Caco-2 (cell line): Measurements from ENCODE around the gene DRD2. TPM values are rescaled to one million over a fixed set of nuclear protein-coding genes. Genes with fewer than 3 reads are reported as not detected.

Experiments
- BruUV-seq: library from RNA; stranded (reverse); fragments of 400-500 nt; replicated peaks from 2 replicates; lab custom pipeline; 2021; lab: Mats Ljungman, UMichigan
- CTCF ChIA-PET: fragments of 300-600 bp; sonication (Branson Sonifier 250); formaldehyde crosslinking; loops from one replicate; lab custom pipeline; 2022; ENCODE audit warnings: antibody characterized with exemption; lab: Charles Lee
- POLR2A ChIA-PET: fragments of 300-600 bp; sonication (Branson Sonifier 250); formaldehyde crosslinking; loops from one replicate; lab custom pipeline; 2022; ENCODE audit warnings: antibody characterized with exemption; lab: Charles Lee
- DNase-seq, 2 experiments: peaks; one replicate each; pipeline versions ENCODE4 v3.0.0 to v3.0.0-alpha.2; 2020 to 2022
- H3K27me3 ChIP-seq: replicated peaks from 2 replicates; pipeline ENCODE4 v1.6.0; 2011; ENCODE audit warnings: low read length; ENCODE audit not compliant: control insufficient read depth, insufficient read depth
- H3K36me3 ChIP-seq: 2 replicates; pipeline ENCODE4 v1.5.1; 2011; ENCODE audit warnings: low read length; ENCODE audit not compliant: control insufficient read depth, insufficient read depth
- H3K4me1 ChIP-seq: fragments of 250-450 bp; sonication (Bioruptor Pico); 2 replicates; pipeline ENCODE4 v1.5.1; 2020; ENCODE audit warnings: mild to moderate bottlenecking
- H3K4me3 ChIP-seq: 2 replicates; pipeline ENCODE4 v1.5.1; 2011; ENCODE audit warnings: low read depth, mild to moderate bottlenecking, control low read depth, low read length
- H3K9me3 ChIP-seq: fragments of 250-450 bp; sonication (Bioruptor Pico); 2 replicates; pipeline ENCODE4 v1.5.1; 2020; ENCODE audit warnings: mild to moderate bottlenecking, moderate library complexity
- H3K27ac Mint-ChIP-seq: one replicate; pipeline ENCODE4 v1.8.0; 2022; ENCODE audit warnings: mixed read lengths; ENCODE audit not compliant: unreplicated experiment
- H3K27me3 Mint-ChIP-seq: one replicate; pipeline ENCODE4 v1.8.0; 2022; ENCODE audit warnings: mixed read lengths; ENCODE audit not compliant: insufficient read depth, unreplicated experiment
- H3K36me3 Mint-ChIP-seq: one replicate; pipeline ENCODE4 v1.8.0; 2022; ENCODE audit warnings: mild to moderate bottlenecking, mixed read lengths; ENCODE audit not compliant: insufficient read depth, unreplicated experiment
- H3K4me1 Mint-ChIP-seq: one replicate; pipeline ENCODE4 v1.8.0; 2022; ENCODE audit warnings: low read depth, mixed read lengths; ENCODE audit not compliant: unreplicated experiment
- H3K4me3 Mint-ChIP-seq: one replicate; pipeline ENCODE4 v1.8.0; 2022; ENCODE audit warnings: mild to moderate bottlenecking, moderate library complexity, mixed read lengths; ENCODE audit not compliant: unreplicated experiment
- H3K9me3 Mint-ChIP-seq: one replicate; pipeline ENCODE4 v1.8.0; 2022; ENCODE audit warnings: mixed read lengths; ENCODE audit not compliant: unreplicated experiment
- intact Hi-C: fragments of 100-400 bp; cut with micrococcal nuclease; formaldehyde crosslinking; loops from one replicate; pipeline ENCODE4 v1.10.0; 2022; ENCODE audit not compliant: unreplicated experiment
- total RNA-seq: library from RNA; stranded (reverse); gene quantifications from 2 replicates; pipeline ENCODE4 v1.2.3, GENCODE V29; 2022
- TF ChIP-seq, protein P1 (sequence below), 2 experiments: fragments of 200-600 bp in 1 of 2; IDR thresholded peaks; 1 replicate in 1 of 2; 2 replicates in 1 of 2; pipeline versions ENCODE4 v1.5.1 to v1.8.0; 2011 to 2022; ENCODE audit warnings: antibody characterized with exemption in 1 of 2, control low read depth in 1 of 2, inconsistent platforms in 1 of 2, low read depth in 1 of 2, low read length in 1 of 2, mild to moderate bottlenecking in 1 of 2, moderate library complexity in 1 of 2; ENCODE audit not compliant: insufficient read depth in 1 of 2, severe bottlenecking in 1 of 2, unreplicated experiment in 1 of 2

The DRD2 gene
- total RNA-seq, 1 experiment from 2014 or later = 13.9 TPM

DNA sequence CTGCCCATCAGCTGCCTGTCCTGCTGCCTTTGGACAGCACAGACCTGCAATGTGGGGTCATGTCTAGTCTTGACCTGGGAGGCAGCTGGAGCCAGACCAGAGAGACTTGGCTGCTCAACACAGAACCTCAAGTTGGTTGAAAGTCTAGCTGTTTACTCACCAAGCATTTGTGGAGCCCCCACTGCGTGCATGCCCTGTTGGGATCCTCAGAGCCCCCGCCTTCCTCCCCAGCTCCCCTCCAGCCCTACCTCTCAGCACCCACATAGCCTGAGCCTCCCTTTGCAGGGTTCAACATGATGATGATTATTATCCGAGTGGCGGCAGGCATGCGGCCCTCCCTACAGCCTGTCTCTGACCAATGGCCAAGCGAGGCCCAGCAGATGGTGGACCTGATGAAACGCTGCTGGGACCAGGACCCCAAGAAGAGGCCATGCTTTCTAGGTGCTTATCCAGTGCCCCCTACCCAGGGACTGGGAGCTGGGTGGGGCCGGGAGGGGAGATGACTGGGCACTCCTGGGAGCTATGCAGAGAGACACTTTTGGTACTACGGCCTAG is 79.3 kb downstream of the DRD2 start:
- H3K27me3 ChIP-seq = no peaks in the 10 kb centered on the region; the same call in 1 of the 2 replicates
- BruUV-seq = no TSS peak

GRCh38 chr11:113394919-113395318 is 80.3 kb downstream of the DRD2 start:
- ChIA-PET POLR2A (no interaction called here), CTCF (no interaction called here)
- no peak for DNase-seq
- Mint-ChIP-seq H3K4me1 (no peaks in the 10 kb centered on the region), H3K9me3 (no peaks in the 10 kb centered on the region), H3K27me3 (no peaks in the 10 kb centered on the region), H3K4me3 (no peak overlapping the region), H3K36me3 (no peaks in the 10 kb centered on the region), H3K27ac (no peak overlapping the region)
- BruUV-seq = no TSS peak
- no peaks in the 10 kb centered on the region; the same call in 1 of the 2 replicates for H3K27me3 ChIP-seq
- no peaks in the 10 kb centered on the region for H3K9me3 ChIP-seq
- TF ChIP-seq, protein P1, sequence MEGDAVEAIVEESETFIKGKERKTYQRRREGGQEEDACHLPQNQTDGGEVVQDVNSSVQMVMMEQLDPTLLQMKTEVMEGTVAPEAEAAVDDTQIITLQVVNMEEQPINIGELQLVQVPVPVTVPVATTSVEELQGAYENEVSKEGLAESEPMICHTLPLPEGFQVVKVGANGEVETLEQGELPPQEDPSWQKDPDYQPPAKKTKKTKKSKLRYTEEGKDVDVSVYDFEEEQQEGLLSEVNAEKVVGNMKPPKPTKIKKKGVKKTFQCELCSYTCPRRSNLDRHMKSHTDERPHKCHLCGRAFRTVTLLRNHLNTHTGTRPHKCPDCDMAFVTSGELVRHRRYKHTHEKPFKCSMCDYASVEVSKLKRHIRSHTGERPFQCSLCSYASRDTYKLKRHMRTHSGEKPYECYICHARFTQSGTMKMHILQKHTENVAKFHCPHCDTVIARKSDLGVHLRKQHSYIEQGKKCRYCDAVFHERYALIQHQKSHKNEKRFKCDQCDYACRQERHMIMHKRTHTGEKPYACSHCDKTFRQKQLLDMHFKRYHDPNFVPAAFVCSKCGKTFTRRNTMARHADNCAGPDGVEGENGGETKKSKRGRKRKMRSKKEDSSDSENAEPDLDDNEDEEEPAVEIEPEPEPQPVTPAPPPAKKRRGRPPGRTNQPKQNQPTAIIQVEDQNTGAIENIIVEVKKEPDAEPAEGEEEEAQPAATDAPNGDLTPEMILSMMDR (IDR thresholded peaks at IDR 0.05; ENCODE audit: insufficient read depth in 1 of 2, low read depth in 1 of 2, low read length in 1 of 2, severe bottlenecking in 1 of 2, unreplicated experiment in 1 of 2) = no peak
- no peaks in the 10 kb centered on the region for H3K36me3 ChIP-seq
- H3K4me3 ChIP-seq = no peak overlapping the region
- intact Hi-C loops = no loop called here
- H3K4me1 ChIP-seq = no peaks in the 10 kb centered on the region

More for the DNA sequence above, 79.3 kb downstream of the DRD2 start:
- TF ChIP-seq, protein P1 (IDR thresholded peaks at IDR 0.05; ENCODE audit: insufficient read depth in 1 of 2, low read depth in 1 of 2, low read length in 1 of 2, severe bottlenecking in 1 of 2, unreplicated experiment in 1 of 2) = no peak
- H3K4me1 ChIP-seq = no peaks in the 10 kb centered on the region
- no peaks in the 10 kb centered on the region for H3K4me1 Mint-ChIP-seq
- intact Hi-C loops = no loop called here
- H3K4me3 Mint-ChIP-seq = no peak overlapping the region
- no peaks in the 10 kb centered on the region for H3K36me3 Mint-ChIP-seq
- no peak for DNase-seq
- no peaks in the 10 kb centered on the region for H3K9me3 ChIP-seq
- no peaks in the 10 kb centered on the region for H3K36me3 ChIP-seq
- no peak overlapping the region for H3K4me3 ChIP-seq
- no peaks in the 10 kb centered on the region for H3K27me3 Mint-ChIP-seq
- H3K9me3 Mint-ChIP-seq = no peaks in the 10 kb centered on the region
- CTCF ChIA-PET = no interaction called here
- POLR2A ChIA-PET = no interaction called here
- H3K27ac Mint-ChIP-seq = no peak overlapping the region

DNA sequence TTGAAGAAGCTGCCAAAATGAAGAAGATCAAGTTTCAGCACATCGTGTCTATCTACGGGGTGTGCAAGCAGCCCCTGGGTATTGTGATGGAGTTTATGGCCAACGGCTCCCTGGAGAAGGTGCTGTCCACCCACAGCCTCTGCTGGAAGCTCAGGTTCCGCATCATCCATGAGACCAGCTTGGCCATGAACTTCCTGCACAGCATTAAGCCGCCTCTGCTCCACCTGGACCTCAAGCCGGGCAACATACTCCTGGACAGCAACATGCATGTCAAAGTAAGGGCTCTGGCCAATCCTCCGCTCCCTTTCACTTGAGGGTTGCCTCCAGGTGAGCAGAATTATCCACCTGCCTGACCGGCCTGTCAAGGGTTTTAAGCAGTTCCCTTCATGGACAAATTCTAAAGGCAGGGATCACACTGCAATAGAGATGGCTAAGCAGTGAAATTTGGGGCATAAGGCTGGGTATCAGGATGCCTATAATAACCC is 81.7 kb downstream of the DRD2 start:
- H3K27ac Mint-ChIP-seq = no peak overlapping the region
- H3K4me3 Mint-ChIP-seq = no peak overlapping the region
- no peak overlapping the region for H3K4me3 ChIP-seq
- CTCF ChIA-PET = no interaction called here
- no peaks in the 10 kb centered on the region for H3K4me1 ChIP-seq
- POLR2A ChIA-PET = no interaction called here
- no peaks in the 10 kb centered on the region for H3K4me1 Mint-ChIP-seq
- no peak for DNase-seq
- H3K36me3 Mint-ChIP-seq = no peaks in the 10 kb centered on the region
- no peaks in the 10 kb centered on the region for H3K27me3 Mint-ChIP-seq
- no peaks in the 10 kb centered on the region for H3K9me3 ChIP-seq
- no peaks in the 10 kb centered on the region for H3K9me3 Mint-ChIP-seq
- intact Hi-C loops = no loop called here
- BruUV-seq = no TSS peak
- no peaks in the 10 kb centered on the region for H3K36me3 ChIP-seq
- no peaks in the 10 kb centered on the region; the same call in 1 of the 2 replicates for H3K27me3 ChIP-seq
- TF ChIP-seq, protein P1 (IDR thresholded peaks at IDR 0.05; ENCODE audit: insufficient read depth in 1 of 2, low read depth in 1 of 2, low read length in 1 of 2, severe bottlenecking in 1 of 2, unreplicated experiment in 1 of 2) = no peak
